ENCODE measurements around the gene NIN.

DNA sequence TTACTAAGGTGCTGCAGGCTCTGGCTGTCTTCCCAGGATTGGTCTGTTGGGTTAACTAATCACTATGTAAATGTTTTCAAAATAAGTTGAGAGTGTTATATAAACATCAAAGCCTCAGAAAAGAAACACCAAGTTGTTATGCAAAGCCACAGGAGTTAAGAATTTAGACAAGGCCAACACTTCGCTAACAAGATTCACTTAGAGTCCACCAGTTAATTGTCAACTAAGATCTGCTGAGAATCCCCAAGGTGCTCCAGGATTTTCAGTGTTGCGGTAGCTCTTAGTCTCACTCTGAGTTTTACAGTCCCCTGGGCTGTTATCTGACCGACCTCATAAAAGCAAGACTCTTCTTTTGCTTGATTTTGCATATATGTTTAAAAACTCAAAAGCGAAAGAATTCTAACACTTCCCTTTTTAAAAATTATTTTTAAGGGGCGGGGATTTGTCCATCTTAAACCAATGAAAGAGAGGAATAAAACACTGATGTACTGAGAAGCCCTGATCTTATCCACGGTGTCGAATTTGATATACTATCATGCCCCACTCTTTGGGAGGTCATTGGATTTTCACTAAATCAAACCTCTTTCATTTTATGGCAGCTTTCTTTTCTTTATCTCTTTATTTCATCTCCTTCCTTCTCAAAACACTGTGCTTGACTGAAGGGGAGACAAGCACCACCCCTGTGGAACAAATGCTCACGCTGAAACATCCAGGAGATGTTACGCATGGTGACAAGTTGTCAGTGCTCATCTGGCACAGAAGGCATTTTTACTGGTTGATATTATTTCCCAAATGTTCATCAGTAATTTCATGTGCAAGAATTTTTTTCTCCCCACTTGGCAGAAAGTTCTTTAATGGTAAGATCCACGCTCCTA, 7.0 kb downstream of the NIN start:
- no peak for TF ChIP-seq TAF1 (conservative IDR thresholded peaks at IDR 0.05)
- TF ChIP-seq, protein P1, sequence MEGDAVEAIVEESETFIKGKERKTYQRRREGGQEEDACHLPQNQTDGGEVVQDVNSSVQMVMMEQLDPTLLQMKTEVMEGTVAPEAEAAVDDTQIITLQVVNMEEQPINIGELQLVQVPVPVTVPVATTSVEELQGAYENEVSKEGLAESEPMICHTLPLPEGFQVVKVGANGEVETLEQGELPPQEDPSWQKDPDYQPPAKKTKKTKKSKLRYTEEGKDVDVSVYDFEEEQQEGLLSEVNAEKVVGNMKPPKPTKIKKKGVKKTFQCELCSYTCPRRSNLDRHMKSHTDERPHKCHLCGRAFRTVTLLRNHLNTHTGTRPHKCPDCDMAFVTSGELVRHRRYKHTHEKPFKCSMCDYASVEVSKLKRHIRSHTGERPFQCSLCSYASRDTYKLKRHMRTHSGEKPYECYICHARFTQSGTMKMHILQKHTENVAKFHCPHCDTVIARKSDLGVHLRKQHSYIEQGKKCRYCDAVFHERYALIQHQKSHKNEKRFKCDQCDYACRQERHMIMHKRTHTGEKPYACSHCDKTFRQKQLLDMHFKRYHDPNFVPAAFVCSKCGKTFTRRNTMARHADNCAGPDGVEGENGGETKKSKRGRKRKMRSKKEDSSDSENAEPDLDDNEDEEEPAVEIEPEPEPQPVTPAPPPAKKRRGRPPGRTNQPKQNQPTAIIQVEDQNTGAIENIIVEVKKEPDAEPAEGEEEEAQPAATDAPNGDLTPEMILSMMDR (IDR thresholded peaks at IDR 0.05; ENCODE audit: low read depth, low read length, missing input control), result no peak
- TF ChIP-seq, protein P2, sequence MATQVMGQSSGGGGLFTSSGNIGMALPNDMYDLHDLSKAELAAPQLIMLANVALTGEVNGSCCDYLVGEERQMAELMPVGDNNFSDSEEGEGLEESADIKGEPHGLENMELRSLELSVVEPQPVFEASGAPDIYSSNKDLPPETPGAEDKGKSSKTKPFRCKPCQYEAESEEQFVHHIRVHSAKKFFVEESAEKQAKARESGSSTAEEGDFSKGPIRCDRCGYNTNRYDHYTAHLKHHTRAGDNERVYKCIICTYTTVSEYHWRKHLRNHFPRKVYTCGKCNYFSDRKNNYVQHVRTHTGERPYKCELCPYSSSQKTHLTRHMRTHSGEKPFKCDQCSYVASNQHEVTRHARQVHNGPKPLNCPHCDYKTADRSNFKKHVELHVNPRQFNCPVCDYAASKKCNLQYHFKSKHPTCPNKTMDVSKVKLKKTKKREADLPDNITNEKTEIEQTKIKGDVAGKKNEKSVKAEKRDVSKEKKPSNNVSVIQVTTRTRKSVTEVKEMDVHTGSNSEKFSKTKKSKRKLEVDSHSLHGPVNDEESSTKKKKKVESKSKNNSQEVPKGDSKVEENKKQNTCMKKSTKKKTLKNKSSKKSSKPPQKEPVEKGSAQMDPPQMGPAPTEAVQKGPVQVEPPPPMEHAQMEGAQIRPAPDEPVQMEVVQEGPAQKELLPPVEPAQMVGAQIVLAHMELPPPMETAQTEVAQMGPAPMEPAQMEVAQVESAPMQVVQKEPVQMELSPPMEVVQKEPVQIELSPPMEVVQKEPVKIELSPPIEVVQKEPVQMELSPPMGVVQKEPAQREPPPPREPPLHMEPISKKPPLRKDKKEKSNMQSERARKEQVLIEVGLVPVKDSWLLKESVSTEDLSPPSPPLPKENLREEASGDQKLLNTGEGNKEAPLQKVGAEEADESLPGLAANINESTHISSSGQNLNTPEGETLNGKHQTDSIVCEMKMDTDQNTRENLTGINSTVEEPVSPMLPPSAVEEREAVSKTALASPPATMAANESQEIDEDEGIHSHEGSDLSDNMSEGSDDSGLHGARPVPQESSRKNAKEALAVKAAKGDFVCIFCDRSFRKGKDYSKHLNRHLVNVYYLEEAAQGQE (IDR thresholded peaks at IDR 0.05), result no peak
- TF ChIP-seq GABPA (IDR thresholded peaks at IDR 0.05 in 1 of 2, conservative IDR thresholded peaks at IDR 0.05 in 1 of 2), result no peak

Data from liver (tissue), 3 donors.